ENCODE measurements around the gene CUBN.

Gene CUBN

GRCh38 chr10:16966991-16967865 lies 162.4 kb downstream of the CUBN start:
- TF ChIP-seq CTCF (conservative IDR thresholded peaks at IDR 0.05; ENCODE audit: low read depth, low read length), result no peak
- no peak overlapping the region for H3K4me3 ChIP-seq (ENCODE audit: low read length)
- no peak for DNase-seq (ENCODE audit: low read depth)

GRCh38 chr10:16965740-16966447 lies 163.7 kb downstream of the CUBN start:
- no peak for TF ChIP-seq CTCF (conservative IDR thresholded peaks at IDR 0.05; ENCODE audit: low read depth, low read length)
- peak; percentile 99 for DNase-seq (ENCODE audit: low read depth)
- H3K4me3 ChIP-seq (ENCODE audit: low read length), result no peak overlapping the region

- no peak overlapping the region for H3K4me3 ChIP-seq (ENCODE audit: low read length)
- peak; percentile 64 for DNase-seq (ENCODE audit: low read depth)
- no peak for TF ChIP-seq CTCF (conservative IDR thresholded peaks at IDR 0.05; ENCODE audit: low read depth, low read length)
Measured at GRCh38 chr10:16965344-16965616, 164.3 kb downstream of the CUBN start.

- no peak for DNase-seq (ENCODE audit: low read depth)
- TF ChIP-seq CTCF (conservative IDR thresholded peaks at IDR 0.05; ENCODE audit: low read depth, low read length), result no peak
- H3K4me3 ChIP-seq (ENCODE audit: low read length), result no peak overlapping the region
Measured at GRCh38 chr10:16964576-16965343, 164.9 kb downstream of the CUBN start.

- DNase-seq (ENCODE audit: low read depth), result no peak
- TF ChIP-seq CTCF (conservative IDR thresholded peaks at IDR 0.05; ENCODE audit: low read depth, low read length), result no peak
- no peak overlapping the region for H3K4me3 ChIP-seq (ENCODE audit: low read length)
Measured at GRCh38 chr10:16960551-16960950, 169.1 kb downstream of the CUBN start.

GRCh38 chr10:16957038-16957437 lies 172.6 kb downstream of the CUBN start:
- H3K4me3 ChIP-seq (ENCODE audit: low read length), result no peak overlapping the region
- DNase-seq (ENCODE audit: low read depth), result no peak
- no peak for TF ChIP-seq CTCF (conservative IDR thresholded peaks at IDR 0.05; ENCODE audit: low read depth, low read length)

Measured in retinal pigment epithelial cell (primary cell).